K562 (cell line): ENCODE results near the gene UQCRH. TPM values are rescaled to one million over a fixed set of nuclear protein-coding genes. Genes with fewer than 3 reads are reported as not detected.

ENCODE experiments used
- CREB3L1 ChIP-seq: fragments of 450-650 bp; IDR thresholded peaks from 2 replicates; pipeline ENCODE4 v1.6.1; 2014; ENCODE audit warnings: low read depth, mild to moderate bottlenecking, moderate library complexity, borderline replicate concordance
- EP400 ChIP-seq: fragments of 450-650 bp; IDR thresholded peaks from 2 replicates; pipeline ENCODE4 v1.6.1; 2017; ENCODE audit warnings: antibody characterized with exemption, mild to moderate bottlenecking, moderate library complexity
- FOXK2 ChIP-seq, 2 experiments: fragments of 450-650 bp; IDR thresholded peaks in 1 of 2; conservative IDR thresholded peaks in 1 of 2; 2 replicates each; pipeline ENCODE4 v1.6.1; 2016; ENCODE audit warnings: low read depth in 2 of 2, mild to moderate bottlenecking in 1 of 2
- GTF2A2 ChIP-seq: IDR thresholded peaks from 2 replicates; pipeline ENCODE4 v1.6.1; 2016; ENCODE audit warnings: mild to moderate bottlenecking, missing genetic modification characterization, missing compliant biosample characterization
- GTF2B ChIP-seq: IDR thresholded peaks from 2 replicates; pipeline ENCODE4 v1.6.1; 2011; ENCODE audit not compliant: insufficient read length; ENCODE audit errors: extremely low read depth
- JUNB ChIP-seq: fragments of 450-650 bp; formaldehyde crosslinking; conservative IDR thresholded peaks from 2 replicates; pipeline ENCODE4 v1.4.0; 2020; ENCODE audit warnings: mild to moderate bottlenecking
- NCOA1 ChIP-seq: fragments of 450-650 bp; IDR thresholded peaks from 2 replicates; pipeline ENCODE4 v1.6.1; 2016; ENCODE audit warnings: low read depth
- NR2F6 ChIP-seq: fragments of 450-650 bp; formaldehyde crosslinking; IDR thresholded peaks from 2 replicates; pipeline ENCODE4 v1.4.0; 2020; ENCODE audit warnings: mild to moderate bottlenecking
- POLR2B ChIP-seq: fragments of 450-650 bp; IDR thresholded peaks from 2 replicates; pipeline ENCODE4 v1.6.1; 2018; ENCODE audit warnings: low read depth; ENCODE audit not compliant: partially characterized antibody
- POLR3A ChIP-seq: IDR thresholded peaks from 2 replicates; pipeline ENCODE4 v1.6.1; 2011; ENCODE audit warnings: borderline replicate concordance, mild to moderate bottlenecking, moderate library complexity; ENCODE audit not compliant: insufficient read length, insufficient read depth; ENCODE audit errors: extremely low read depth
- SNIP1 ChIP-seq: fragments of 450-650 bp; IDR thresholded peaks from 2 replicates; pipeline ENCODE4 v1.7.1; 2017; ENCODE audit warnings: low read depth, mild to moderate bottlenecking
- WHSC1 ChIP-seq: IDR thresholded peaks from one replicate; pipeline ENCODE4 v1.6.1; 2012; ENCODE audit warnings: low read length, control low read depth, inconsistent platforms
- ZBTB33 ChIP-seq: sonication (generic); formaldehyde crosslinking; IDR thresholded peaks from 2 replicates; pipeline ENCODE4 v1.8.1; 2023; ENCODE audit warnings: mild to moderate bottlenecking, missing genetic modification reagents
- ZNF444 ChIP-seq: fragments of 250-450 bp; sonication (Bioruptor Pico); IDR thresholded peaks from 2 replicates; pipeline ENCODE4 v1.4.0; 2020; ENCODE audit warnings: mild to moderate bottlenecking, moderate library complexity
- polyA plus RNA-seq, 8 experiments: library from polyadenylated mRNA; depleted of rRNA in 4 of 8; stranded (reverse) in 5 of 8; unstranded in 3 of 8; fragments of >200 nt; fragmentation: Nextera tagmentation in 2 of 8; fragmentation: Illumina TruSeq in 1 of 8; extraction: Ambion mirVana in 2 of 8; extraction: Trizol in 1 of 8; gene quantifications; 2 replicates each; pipeline versions ENCODE4 v1.2.1 to v1.2.3, GENCODE V29; 2011 to 2014; ENCODE audit warnings: inconsistent platforms in 1 of 8, missing spikeins in 1 of 8
- total RNA-seq, 7 experiments: library from RNA; depleted of rRNA in 6 of 7; stranded (reverse); fragments of >200 nt in 6 of 7; fragmentation: Illumina TruSeq in 2 of 7; extraction: Trizol in 2 of 7; gene quantifications; 2 replicates each; pipeline versions ENCODE4 v1.2.1 to v1.2.3, GENCODE V29; 2011 to 2021; ENCODE audit warnings: low replicate concordance in 1 of 7
- TF ChIP-seq, protein P1 (sequence below), 2 experiments: fragments of 450-650 bp; IDR thresholded peaks; 2 replicates each; pipeline ENCODE4 v1.6.1; 2018; ENCODE audit warnings: mild to moderate bottlenecking in 2 of 2, low read depth in 1 of 2; ENCODE audit not compliant: partially characterized antibody in 2 of 2
- TF ChIP-seq, protein P2 (sequence below): sonication (generic); formaldehyde crosslinking; IDR thresholded peaks from 2 replicates; pipeline ENCODE4 v1.8.1; 2022; ENCODE audit warnings: missing genetic modification reagents

Gene UQCRH
- total and polyA plus RNA-seq, 9 of the 15 experiments (the other 6 are each of a cell fraction or from before 2014, with no cell fraction given) = 1,267 to 5,184 (median 2,410) TPM

- TF ChIP-seq, protein P1, sequence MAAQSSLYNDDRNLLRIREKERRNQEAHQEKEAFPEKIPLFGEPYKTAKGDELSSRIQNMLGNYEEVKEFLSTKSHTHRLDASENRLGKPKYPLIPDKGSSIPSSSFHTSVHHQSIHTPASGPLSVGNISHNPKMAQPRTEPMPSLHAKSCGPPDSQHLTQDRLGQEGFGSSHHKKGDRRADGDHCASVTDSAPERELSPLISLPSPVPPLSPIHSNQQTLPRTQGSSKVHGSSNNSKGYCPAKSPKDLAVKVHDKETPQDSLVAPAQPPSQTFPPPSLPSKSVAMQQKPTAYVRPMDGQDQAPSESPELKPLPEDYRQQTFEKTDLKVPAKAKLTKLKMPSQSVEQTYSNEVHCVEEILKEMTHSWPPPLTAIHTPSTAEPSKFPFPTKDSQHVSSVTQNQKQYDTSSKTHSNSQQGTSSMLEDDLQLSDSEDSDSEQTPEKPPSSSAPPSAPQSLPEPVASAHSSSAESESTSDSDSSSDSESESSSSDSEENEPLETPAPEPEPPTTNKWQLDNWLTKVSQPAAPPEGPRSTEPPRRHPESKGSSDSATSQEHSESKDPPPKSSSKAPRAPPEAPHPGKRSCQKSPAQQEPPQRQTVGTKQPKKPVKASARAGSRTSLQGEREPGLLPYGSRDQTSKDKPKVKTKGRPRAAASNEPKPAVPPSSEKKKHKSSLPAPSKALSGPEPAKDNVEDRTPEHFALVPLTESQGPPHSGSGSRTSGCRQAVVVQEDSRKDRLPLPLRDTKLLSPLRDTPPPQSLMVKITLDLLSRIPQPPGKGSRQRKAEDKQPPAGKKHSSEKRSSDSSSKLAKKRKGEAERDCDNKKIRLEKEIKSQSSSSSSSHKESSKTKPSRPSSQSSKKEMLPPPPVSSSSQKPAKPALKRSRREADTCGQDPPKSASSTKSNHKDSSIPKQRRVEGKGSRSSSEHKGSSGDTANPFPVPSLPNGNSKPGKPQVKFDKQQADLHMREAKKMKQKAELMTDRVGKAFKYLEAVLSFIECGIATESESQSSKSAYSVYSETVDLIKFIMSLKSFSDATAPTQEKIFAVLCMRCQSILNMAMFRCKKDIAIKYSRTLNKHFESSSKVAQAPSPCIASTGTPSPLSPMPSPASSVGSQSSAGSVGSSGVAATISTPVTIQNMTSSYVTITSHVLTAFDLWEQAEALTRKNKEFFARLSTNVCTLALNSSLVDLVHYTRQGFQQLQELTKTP (IDR thresholded peaks at IDR 0.05; ENCODE audit: low read depth in 1 of 2, partially characterized antibody in 2 of 2) = peak in 1 of 2 experiments; percentile 27
- TF ChIP-seq JUNB (CRISPR knock-in tag) (no peak), CREB3L1 (no peak), NCOA1 (no peak), SNIP1 (no peak), ZNF444 (0 out of 2 replicates have a peak, but pooled peaks have one; percentile 43), EP400 (no peak), ZBTB33 (CRISPR knock-in tag) (no peak), POLR3A (no peak), POLR2B (no peak), WHSC1 (no peak), GTF2A2 (tag) (no peak), GTF2B (no peak), NR2F6 (CRISPR knock-in tag) (no peak), FOXK2 (conservative IDR thresholded peaks at IDR 0.05 in 1 of 2, IDR thresholded peaks at IDR 0.05 in 1 of 2; ENCODE audit: low read depth in 2 of 2) (no peak)
- TF ChIP-seq, protein P2, sequence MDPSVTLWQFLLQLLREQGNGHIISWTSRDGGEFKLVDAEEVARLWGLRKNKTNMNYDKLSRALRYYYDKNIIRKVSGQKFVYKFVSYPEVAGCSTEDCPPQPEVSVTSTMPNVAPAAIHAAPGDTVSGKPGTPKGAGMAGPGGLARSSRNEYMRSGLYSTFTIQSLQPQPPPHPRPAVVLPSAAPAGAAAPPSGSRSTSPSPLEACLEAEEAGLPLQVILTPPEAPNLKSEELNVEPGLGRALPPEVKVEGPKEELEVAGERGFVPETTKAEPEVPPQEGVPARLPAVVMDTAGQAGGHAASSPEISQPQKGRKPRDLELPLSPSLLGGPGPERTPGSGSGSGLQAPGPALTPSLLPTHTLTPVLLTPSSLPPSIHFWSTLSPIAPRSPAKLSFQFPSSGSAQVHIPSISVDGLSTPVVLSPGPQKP (CRISPR knock-in tag) = no peak
Measured at GRCh38 chr1:46341222-46342083, 38.0 kb downstream of the UQCRH start (continued).
